Activated gamma-delta T cell treated with Interleukin-2 at 50 U/mL for 16 hours (primary cell): Measurements from ENCODE around the gene TMED4.

Source experiments
- DNase-seq: peaks from one replicate; pipeline ENCODE4 v3.0.0-alpha.2; 2020

TMED4 gene

GRCh38 chr7:44581879-44582603, at the start of gene TMED4:
Gene TMED4 (minus strand): TSS chr7:44582231. CDS start chr7:44582206, 25 bp downstream.
- peak; percentile 100 for DNase-seq

- peak; percentile 52 for DNase-seq
Measured at GRCh38 chr7:44631458-44632115, 49.6 kb upstream of the TMED4 start.

GRCh38 chr7:44630792-44631457, 48.9 kb upstream of the TMED4 start:
- no peak for DNase-seq

- DNase-seq, result no peak
Measured at GRCh38 chr7:44629829-44630522, 47.9 kb upstream of the TMED4 start.

GRCh38 chr7:44626620-44627019, 44.6 kb upstream of the TMED4 start:
- DNase-seq, result no peak

GRCh38 chr7:44625526-44626471, 43.8 kb upstream of the TMED4 start:
- DNase-seq, result no peak

- no peak for DNase-seq
Measured at GRCh38 chr7:44624318-44624717, 42.3 kb upstream of the TMED4 start.

GRCh38 chr7:44622342-44623151, 40.5 kb upstream of the TMED4 start:
- no peak for DNase-seq

GRCh38 chr7:44621750-44622103, 39.7 kb upstream of the TMED4 start:
- DNase-seq, result no peak

- no peak for DNase-seq
Measured at GRCh38 chr7:44621034-44621749, 39.2 kb upstream of the TMED4 start.

GRCh38 chr7:44618753-44619152, 36.7 kb upstream of the TMED4 start:
- DNase-seq, result no peak

- no peak for DNase-seq
Measured at GRCh38 chr7:44618045-44618444, 36.0 kb upstream of the TMED4 start.

GRCh38 chr7:44617225-44617890, 35.3 kb upstream of the TMED4 start:
- DNase-seq, result no peak

- DNase-seq, result no peak
Measured at GRCh38 chr7:44616545-44616944, 34.5 kb upstream of the TMED4 start.

- DNase-seq, result no peak
Measured at GRCh38 chr7:44615793-44616192, 33.8 kb upstream of the TMED4 start.

GRCh38 chr7:44615149-44615611, 33.1 kb upstream of the TMED4 start:
- no peak for DNase-seq

GRCh38 chr7:44609829-44610228, 27.8 kb upstream of the TMED4 start:
- DNase-seq, result no peak

GRCh38 chr7:44608916-44609648, 27.1 kb upstream of the TMED4 start:
- DNase-seq, result no peak
